HG03280 (cell line): ENCODE results near the gene HTT.

Experiments used
- ATAC-seq: cut with Tn5 transposase; IDR thresholded peaks from one replicate; pipeline ENCODE4 v1.9.1; 2021; ENCODE audit warnings: mild to moderate bottlenecking, moderate library complexity; ENCODE audit not compliant: unreplicated experiment

HTT gene

DNA sequence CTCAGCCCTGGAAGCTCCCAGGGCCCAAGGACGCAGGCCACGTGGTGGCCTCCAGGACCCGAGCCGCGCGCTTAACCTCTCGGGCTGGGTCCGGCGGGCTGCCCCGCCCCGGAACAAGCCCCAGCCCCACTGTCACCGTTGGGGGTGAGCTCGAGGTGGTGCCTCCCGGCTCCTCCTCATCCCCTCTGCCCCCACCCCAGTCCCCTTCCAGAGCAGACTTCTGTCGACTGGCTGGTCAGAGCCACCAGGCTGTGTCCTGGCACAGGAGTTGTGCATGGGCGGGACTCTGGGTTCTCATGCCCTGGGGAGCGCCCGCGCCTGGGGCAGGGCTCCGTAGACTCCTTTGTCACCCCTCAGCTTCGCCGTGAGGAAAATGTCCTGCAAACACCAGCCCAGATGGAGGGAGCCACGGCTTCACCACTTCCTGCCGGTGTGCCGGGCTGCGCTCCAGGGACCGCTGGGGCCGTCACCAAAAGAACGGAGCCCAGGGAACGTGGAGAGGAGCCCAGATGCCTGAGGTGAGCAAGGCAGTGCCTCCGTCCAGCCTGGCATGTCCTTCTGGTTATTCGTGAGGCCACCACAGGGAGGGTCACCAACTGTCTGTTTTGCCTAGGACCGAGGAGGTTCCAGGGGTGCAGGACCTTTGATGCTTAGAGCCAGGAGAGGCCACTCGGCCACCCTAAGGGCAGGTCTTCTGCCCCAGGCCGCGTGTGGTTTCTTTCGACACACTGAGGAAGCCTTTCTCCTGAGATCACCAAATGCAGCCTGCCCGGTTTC lies 211.3 kb downstream of the HTT start:
- ATAC-seq: no peak

DNA sequence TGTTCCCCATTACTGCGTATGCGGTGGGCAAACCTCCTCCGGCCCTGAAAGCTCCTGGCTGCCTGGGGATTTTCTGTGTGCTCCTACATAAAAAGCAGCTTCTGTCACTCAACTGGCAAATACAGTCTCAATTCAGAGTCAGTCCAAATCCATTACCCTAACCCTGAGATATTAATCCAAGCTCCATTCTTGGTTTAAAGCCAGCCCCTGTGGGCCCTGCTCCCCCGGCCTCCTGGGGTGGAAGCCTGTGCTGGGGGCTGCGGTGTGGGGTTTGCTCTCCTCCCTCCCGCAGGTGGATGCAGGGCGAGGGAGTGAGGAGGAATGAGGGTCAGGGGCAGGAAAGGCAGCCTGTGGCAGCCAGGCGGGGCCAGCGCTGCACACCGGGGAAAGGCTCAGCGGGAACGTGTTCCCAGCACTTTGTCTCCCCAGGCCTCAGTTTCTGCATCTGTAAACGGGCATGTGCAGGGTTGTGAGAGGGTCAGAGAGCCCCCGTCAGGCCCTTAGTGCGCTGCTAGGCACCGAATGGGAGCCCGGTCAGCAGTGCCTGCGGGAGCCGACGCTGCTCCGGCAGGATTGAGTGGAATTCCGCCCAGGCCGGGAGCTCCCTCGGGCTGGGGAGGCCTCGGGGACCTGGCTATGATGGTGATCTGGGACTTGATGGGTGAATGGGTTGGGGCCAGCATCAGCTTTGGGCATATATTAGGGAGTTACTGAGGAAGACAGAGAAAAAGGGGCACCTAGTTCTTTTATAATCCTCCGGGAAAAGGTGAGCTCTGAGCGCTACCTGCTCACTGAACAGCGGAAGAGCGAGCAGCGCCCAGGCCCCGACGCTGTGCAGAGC lies 212.1 kb downstream of the HTT start:
- no peak for ATAC-seq

DNA sequence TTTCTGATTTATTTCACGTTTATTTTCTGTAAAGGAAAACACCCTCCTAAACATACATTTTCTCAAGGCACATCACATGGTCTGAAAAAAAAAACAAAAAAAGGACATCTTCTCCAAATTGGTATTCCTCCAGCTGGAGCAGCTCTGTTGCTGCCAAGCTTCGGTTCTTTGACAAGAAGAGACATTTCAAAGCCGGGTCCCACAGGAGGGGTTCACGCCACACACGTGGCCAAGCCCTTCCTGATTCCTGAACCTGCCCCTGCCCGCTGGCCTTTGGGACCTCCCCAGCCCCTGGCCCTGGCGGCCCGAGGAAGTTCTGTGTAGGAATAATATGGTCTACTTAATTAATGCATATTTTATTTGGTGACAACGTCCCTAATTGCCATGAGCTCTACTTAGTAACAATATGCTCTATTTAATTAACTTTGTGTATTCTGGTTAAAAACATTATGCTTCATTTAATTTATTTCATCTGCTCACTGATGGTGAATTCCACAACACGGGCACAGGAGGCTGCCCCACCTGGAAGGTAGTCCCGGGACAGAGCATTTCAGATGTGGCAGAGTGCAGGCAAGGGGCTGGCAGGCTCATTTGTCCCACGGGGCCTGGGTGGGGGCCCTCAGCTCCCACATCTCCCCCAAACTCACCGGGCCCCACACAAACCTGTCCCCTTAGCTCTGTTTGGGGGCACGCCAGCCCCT lies 212.9 kb downstream of the HTT start:
- no peak for ATAC-seq

DNA sequence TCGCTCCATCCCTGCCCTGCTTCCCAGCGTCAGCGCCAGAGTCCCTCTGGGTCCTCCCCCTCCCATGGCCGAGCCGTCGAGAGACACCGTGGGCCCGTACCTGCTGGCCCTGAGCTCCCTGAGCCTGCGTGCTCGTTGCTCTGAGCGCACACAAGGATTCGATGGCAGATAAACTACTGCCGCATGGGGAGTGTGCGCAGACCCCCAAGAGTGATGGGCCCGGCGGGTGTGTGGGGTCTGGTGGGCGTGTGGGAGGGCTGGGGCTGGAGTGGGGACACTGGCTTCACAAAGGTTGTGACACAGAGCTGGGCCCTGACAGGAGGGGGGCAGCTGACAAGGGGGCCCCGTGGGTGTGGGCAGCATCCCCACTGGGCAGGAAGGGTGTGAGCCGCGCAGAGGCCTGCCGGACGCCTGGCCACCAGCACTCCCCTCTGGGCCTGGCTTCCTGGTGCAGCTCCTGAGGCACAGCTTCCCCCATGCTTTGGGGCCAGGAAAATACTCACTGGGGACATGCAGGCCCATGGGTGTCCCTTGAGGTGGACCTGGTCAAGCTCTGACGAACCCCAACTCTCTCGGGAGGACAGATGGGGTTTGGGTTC lies 213.6 kb downstream of the HTT start:
- no peak for ATAC-seq

DNA sequence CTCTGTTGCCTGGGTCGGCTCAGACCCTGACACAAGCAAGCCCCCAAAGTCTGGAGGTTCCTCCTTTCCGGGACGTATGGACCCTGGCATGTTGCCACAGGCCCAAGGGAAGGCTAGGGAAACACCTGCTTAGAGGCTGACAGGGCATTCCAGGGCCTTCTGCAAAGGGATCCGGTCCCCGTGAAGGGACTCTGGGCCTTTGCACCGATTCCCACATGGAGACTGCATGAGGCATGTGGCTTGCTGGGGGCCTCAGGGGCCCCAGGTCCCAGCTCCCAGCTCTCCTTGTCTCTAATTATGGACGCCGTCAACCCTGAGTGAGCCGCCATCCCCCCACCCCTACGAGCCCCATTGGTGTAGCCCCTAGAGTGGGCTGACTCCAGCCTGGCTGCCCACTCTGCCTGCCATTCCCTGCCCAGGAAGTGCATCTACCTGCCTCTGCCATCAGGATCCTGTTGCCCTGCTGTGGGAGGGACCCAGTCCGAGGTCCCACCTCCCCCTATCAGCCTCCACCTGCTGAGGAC lies 214.2 kb downstream of the HTT start:
- no peak for ATAC-seq

DNA sequence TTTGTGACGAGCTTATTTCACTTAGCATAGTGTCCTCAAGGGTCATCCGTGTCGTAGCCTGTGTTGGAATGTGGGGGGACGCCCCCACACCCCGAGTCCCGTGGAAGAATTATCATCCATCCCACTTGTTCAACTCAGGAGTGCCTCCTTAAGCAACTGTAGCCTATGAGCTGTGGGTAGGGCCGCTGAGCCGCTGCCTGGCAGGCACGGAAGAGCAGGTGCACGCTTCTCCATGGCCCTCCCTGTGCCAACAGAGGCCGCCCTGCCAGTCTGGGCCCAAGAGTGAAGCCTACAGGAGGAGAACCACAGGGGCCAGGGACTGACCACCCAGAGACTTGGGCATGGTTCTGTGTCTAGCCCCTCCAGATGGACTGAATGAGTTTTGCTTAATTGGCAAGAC lies 216.0 kb downstream of the HTT start:
- no peak for ATAC-seq

DNA sequence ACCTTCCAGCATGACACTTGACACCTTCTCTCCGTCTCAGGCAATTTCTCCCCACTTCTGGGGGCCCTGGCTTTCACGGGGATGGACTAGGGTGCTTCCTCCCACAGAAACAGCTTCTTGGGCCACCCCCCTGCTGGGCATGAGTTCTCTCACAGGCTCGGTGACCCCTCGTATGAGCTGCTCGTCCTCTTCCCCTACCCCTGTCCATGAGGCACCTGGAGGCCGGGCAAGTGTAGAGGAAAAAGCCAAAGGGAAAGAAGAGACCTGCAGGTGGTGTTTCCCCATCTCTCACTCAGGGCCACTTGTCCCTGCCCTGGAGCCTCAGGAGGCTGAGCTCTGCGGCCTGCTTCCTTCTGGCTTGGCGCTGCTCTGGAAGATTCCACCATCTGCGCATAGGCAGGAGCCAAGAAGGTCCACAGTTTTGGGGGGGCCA lies 216.4 kb downstream of the HTT start:
- ATAC-seq: no peak

DNA sequence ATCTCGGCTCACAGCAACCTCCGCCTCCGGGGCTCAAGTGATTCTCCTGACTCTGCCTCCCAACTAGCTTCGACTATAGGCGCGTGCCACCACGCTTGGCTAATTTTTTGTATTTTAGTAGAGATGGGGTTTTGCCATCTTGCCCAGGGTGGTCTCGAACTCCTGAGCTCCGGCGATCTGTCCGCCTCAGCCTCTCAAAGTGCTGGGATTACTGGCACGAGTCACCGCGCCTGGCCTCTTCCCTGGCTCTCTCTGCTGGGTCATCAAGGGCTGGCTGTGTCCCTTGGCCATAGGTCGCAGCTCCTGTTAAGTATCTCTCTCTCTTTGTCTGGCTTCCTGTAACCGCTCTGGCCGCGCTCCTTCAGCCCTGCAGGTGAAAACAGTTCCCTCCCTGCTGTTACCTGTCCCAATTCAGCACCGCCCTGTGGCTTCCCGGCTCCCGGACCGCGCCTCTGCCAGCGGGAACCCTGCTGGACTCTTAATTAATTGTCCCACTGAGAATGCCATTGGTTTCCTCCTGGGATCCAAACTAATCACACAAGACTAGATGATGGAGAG lies 217.0 kb downstream of the HTT start:
- no peak for ATAC-seq

DNA sequence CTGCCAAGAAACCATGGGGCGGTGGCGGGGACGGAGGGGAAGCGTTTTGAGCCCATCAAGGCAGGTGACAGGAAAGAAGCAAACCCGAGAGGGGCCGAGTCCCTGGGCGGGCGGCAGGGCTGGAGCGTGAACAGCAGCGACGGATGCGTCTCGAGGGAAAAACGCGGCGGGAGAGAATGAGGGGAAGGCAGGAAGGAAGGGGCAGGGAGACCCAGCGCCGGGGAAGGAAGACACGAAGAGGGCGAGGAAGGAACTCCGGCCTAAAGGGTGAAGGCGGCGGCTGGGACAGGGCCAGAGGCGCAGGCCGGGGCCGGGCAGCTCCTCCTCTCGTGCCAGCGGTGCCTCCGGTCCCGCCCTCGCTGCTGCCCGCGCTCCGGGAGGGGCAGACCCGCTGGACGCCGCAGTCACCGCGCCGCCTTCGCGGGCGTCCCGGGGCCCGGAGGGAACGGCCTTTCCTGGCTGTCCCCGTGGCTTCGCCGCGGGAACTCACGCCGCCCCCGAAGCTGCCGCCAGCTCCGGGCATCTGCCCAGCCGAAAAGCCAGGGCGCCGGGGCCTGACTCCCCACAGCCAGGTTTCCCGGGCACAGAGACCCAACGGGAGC lies 217.6 kb downstream of the HTT start:
- ATAC-seq: peak; percentile 21

DNA sequence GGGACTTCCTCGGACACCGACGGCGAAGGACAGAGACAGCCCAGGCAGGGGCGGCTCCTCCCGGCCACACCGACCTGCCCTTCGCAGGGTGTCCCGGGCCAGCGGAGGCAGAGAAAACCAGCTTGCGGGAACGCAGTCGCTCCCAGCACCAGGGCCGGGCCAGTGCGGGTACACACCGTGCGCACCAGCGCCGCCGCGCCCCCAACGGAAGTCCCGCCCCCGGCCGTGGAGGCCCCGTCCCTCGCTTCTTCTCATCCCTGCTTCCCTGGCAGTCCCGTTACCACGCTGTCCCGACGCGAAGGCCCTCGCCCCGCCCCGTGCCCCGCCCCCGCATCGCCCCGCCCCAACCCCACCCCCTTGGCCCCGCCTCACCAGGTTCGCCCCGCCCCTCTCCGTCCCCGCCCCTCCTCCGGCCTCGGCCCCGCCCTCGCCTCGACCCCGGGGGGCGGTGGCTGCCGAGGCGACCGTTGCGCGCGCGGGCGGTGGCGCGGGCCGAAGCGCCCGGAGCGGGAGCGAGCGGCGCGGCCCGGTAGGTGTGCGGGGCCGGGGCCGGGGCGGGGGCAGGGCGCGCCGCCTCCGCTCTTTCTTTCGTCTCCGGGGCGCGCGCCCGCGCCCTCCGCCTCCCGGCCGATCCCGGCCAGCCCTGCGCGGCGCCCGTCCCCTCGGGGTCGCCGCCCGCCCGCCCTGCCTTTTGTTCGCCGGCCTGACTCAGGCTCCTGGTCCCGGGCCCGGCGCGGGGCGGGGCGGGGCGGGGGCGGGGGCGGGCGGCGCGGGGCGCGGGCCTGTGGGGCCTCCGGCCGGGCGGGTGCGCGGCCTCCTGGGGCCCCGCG lies 218.3 kb downstream of the HTT start, which contains the start of gene RGS12:
RGS12 (plus strand) TSS at position 451 of the 830 bp plus-strand sequence. CDS start 23,150 bp downstream, outside the sequence.
- ATAC-seq: peak; percentile 67
